AG04449 (cell line): ENCODE measurements around the gene RARB.

Experiments
- CTCF ChIA-PET: fragments of 350-600 bp; formaldehyde crosslinking; extraction: SDS; loops from one replicate; lab custom pipeline; 2021; ENCODE audit warnings: antibody characterized with exemption; lab: Yijun Ruan, JAX
- POLR2A ChIA-PET: fragments of 400-600, 350-600 bp; formaldehyde crosslinking; extraction: SDS; loops from one replicate; lab custom pipeline; 2020; ENCODE audit warnings: antibody characterized with exemption, inconsistent platforms; lab: Yijun Ruan, JAX
- DNase-seq: peaks from one replicate; pipeline ENCODE4 v3.0.0-alpha.2; 2010; ENCODE audit warnings: low read depth, low spot score
- H3K4me3 ChIP-seq: 2 replicates; pipeline ENCODE4 v1.5.1; 2011; ENCODE audit warnings: low read depth, mild to moderate bottlenecking, control low read depth, low read length
- TF ChIP-seq, protein P1 (sequence below): IDR thresholded peaks from one replicate; pipeline ENCODE4 v1.5.1; 2011; ENCODE audit warnings: mild to moderate bottlenecking, moderate library complexity, low read length, control low read depth, inconsistent platforms; ENCODE audit not compliant: insufficient read depth; ENCODE audit errors: missing control alignments

RARB gene

DNA sequence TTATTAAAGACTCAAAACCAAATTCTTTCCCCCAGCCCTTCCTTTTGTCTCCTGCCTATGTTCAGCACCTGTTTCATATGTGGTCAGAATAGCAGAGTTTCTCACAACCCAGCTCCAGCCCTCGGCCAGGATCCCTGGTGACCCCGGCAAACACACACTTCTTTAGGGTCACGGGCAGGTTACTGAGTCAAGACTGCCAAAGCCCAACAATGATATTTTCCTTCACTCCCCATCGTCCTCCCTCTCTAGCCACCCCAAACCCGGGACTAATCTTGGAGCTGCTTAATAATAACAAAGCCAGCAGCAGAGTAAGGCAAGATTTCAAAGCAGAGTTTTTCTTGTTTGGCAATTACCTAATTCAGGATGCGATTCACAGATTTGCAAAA is 25.5 kb downstream of the RARB start:
- H3K4me3 ChIP-seq: peak overlapping the region; percentile 38
- no peak for DNase-seq
- TF ChIP-seq, protein P1, sequence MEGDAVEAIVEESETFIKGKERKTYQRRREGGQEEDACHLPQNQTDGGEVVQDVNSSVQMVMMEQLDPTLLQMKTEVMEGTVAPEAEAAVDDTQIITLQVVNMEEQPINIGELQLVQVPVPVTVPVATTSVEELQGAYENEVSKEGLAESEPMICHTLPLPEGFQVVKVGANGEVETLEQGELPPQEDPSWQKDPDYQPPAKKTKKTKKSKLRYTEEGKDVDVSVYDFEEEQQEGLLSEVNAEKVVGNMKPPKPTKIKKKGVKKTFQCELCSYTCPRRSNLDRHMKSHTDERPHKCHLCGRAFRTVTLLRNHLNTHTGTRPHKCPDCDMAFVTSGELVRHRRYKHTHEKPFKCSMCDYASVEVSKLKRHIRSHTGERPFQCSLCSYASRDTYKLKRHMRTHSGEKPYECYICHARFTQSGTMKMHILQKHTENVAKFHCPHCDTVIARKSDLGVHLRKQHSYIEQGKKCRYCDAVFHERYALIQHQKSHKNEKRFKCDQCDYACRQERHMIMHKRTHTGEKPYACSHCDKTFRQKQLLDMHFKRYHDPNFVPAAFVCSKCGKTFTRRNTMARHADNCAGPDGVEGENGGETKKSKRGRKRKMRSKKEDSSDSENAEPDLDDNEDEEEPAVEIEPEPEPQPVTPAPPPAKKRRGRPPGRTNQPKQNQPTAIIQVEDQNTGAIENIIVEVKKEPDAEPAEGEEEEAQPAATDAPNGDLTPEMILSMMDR: no peak
- ChIA-PET CTCF (interaction anchor here (0.8 to 2.8 kb wide), 6 partner anchors 9 to 432 kb away, joined by 3 to 10 read pairs (median 7); no protein-coding TSS in a partner anchor), POLR2A (no interaction called here)

DNA sequence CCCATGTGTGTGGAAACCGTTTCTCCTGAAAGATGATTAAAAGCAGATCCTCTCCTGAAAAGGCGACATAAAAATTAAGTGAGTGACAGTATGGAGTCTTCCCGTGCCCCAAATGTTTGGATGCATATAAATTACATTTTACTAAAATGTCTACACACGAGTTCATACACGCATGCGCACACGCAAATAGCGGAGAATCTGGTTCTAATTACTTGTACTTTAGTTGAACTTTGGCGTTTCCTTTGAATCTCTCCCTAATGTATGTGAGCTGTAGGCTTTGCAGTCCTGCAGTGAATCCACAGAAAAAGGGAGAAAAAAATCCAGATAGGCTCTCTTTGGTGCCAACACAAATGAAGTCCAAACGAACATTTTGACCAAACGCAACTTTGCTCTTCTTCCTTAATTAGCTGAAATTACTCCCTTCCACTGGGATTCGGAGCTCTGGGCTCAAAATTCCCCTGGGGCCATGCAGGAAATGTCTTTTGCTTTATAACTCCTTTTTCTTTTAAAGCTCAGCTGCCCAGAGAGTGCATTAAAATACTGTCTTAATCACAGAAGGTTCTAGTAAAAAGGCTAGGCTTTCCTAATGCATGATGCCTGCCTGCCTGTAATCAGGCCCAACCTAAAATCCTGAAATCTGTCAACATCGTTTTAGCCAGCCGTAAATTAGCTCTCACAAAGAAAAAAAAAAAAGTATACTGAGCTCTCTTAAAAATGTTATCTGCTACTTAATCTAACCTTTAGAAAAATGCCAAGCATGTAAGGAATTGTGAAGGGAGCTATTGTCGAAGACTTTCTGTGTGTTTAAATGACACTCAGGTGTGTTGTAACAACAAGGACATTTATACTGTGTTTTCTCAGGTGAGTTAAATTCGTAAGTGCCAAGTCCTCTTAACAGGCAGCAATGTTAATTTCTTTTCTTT is 26.2 kb downstream of the RARB start:
- CTCF ChIA-PET: interaction anchor here (0.8 to 2.8 kb wide), 8 partner anchors 9 to 432 kb away, joined by 3 to 23 read pairs (median 7); no protein-coding TSS in a partner anchor
- TF ChIP-seq, protein P1: no peak
- POLR2A ChIA-PET: interaction anchor here (1.0 to 1.6 kb wide), 3 partner anchors 26 to 119 kb away, joined by 4 to 8 read pairs (median 6); partner anchors contain the start of gene RARB
- peak overlapping the region; percentile 38 for H3K4me3 ChIP-seq
- no peak for DNase-seq

DNA sequence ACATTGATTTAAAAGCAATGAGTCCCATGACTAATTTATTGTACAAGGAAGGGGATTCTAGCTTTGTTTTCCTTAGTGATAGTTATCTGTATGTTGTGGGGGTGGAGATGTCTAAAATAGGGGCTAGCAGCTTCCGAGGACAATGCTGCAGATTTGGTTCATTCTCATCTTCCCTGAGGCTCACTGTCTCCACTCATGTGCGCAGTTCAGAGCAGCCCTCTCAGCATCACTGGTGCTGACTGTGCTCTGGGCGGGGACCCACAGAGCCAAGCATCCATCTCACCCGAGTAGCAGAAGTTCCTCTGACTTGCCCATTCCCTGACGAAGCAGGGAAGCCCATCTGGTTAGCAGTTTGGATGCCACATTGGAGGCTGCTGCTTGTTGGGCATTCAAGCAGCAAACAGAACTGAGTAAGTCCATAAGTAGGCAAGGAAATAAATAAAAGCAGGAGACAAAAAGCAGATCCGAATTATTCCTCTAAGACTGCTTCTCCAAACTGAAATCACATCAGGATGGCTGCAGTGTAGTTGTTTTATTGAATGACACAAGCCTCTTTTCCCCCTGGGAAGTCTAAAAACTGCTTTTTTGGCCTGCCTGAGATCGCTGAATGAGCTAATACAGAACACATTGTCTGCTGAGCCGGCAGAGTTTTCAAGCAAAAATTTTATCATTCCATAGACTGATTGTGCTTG is 27.5 kb downstream of the RARB start:
- ChIA-PET POLR2A (interaction anchor here (0.7 to 1.6 kb wide), 3 partner anchors 28 to 118 kb away, joined by 3 to 8 read pairs (median 6); partner anchors contain the start of gene RARB), CTCF (interaction anchor here (0.6 to 2.8 kb wide), 5 partner anchors 11 to 299 kb away, joined by 3 to 23 read pairs (median 8); no protein-coding TSS in a partner anchor)
- H3K4me3 ChIP-seq: peak overlapping the region; percentile 12
- TF ChIP-seq, protein P1: no peak
- DNase-seq: no peak

DNA sequence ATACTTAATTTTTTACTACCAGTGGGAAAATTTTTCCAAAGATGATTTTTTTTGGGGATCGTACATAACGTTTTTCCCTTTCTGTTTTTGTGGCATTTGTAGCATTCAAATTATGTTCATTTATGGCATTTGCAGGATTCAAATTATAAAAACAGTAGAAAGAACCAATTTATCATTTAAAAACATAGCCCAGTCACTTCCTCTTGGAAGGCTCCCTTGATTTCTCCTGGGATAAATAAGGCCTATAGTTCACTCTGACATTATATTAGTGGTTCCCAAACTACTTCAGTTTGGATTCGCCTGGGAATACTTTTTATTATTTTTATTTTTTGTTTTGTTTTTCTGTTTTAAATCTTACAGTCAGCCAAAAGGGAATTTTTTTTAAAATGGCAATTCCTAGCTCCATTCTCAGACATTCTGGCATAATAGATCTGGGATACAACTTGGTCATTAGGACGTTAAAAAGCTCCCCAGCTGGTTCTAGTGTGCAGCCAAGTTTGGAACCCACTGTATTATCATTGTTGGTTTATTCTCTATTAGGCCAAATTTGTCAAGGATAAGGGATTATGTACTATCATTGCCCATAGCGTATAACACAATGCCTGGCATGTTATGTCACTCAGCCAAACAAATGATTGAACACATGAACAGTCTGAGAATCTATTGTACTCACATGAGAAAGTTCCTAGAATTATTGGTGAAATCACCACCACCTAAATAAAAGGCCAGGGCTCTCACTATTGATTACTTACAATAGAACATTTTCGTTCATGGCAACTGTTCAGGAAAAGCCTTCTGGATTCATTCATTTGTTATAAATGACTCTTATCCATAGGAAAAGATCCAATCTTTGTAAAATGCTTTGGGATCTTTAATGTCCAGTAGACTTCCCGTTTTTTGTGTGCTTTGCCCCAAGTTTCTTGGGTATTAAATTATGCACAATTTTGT is 28.9 kb downstream of the RARB start:
- no peak overlapping the region for H3K4me3 ChIP-seq
- ChIA-PET POLR2A (interaction anchor here (0.6 kb wide), 1 partner anchor 29 kb away, joined by 3 read pairs; the partner anchor contains the start of gene RARB), CTCF (interaction anchor here (1.6 kb wide), 1 partner anchor 136 kb away, joined by 5 read pairs; no protein-coding TSS in a partner anchor)
- TF ChIP-seq, protein P1: no peak
- no peak for DNase-seq

DNA sequence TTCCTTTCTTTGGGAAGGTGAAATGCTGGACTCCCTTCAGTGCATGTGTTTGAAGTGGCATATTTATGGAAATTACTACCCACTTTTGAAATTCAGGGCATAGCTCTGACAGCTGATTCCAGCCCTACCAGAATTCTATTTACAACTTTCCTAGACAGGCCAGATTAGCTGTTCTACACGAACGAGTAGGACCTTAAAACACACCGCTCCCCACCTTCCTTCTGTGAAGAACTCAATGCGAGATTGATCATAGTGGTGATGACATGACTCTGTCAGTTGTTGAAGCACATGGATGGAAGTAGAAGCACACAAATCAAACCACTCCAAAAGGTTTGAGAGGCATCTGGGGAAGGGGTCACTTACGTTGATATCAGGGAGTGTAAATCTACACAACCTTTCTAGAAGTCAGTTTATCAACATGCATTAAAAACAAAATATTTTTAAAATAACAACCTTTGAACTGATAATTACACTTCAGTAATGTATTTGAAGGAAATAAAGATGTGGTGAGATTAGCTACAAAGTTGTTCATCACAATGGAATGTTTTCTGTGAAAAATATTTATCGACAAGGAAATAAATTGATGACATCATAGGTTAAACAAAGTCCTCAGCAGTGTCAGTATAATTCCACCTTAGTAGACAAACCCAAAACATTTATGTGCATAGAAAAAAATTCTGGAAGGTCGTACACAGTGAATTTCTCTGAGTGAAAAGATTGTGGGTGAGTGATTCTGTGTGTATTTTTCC is 29.8 kb downstream of the RARB start:
- H3K4me3 ChIP-seq: no peak overlapping the region
- DNase-seq: no peak
- ChIA-PET POLR2A (no interaction called here), CTCF (interaction anchor here (1.4 to 1.6 kb wide), 2 partner anchors 12 to 135 kb away, joined by 5 to 8 read pairs; no protein-coding TSS in a partner anchor)
- TF ChIP-seq, protein P1: no peak
